ENCODE data around the gene KLHL21.

DNA sequence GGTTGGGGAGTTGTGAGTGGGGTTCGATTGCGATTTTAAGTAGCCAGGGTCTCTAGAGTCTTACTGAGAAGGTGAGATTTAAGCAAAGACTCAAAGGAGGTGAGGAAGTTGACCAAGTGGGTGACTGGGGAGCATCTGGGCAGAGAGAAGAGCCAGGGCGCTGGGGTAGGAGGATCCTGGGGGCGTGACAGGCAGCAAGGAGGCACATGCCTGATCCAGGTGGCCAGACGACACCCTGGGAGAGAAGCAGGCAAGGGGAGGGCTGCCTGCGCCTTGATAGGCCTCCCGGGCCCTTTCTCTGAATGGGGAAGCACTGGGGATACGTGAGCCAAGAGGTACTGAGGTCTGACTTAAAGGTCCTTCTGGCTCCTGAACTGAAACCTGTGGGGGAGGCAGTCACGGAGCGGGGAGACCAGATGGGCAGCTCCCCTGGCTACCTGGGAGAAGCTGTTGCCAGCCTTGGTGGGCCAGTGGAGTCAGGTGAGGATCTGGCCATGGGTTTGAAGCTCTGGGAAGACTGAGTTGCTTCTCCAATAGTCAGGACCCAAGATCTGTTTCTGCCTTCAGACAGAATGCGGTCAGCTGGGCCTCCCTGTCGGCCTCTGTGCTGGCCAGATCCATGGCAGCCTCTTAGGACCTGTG lies 17.5 kb downstream of the KLHL21 start:
- TF ChIP-seq POLR2A (IDR thresholded peaks at IDR 0.05; ENCODE audit: low read depth, low read length) (no peak), POLR2AphosphoS5 (IDR thresholded peaks at IDR 0.05; ENCODE audit: low read depth, low read length) (no peak)
